Measurements from ENCODE around the gene TEDC2.
A peak's percentile ranks its signal among the peaks of the same experiment; 100 is the strongest.

The TEDC2 gene

GRCh38 chr16:2480948-2481347 is 21.0 kb downstream of the TEDC2 start:
- DNase-seq: no peak

GRCh38 chr16:2481676-2482075 is 21.8 kb downstream of the TEDC2 start:
- DNase-seq: no peak

- DNase-seq: no peak
Observed at GRCh38 chr16:2482249-2482648, 22.3 kb downstream of the TEDC2 start.

- no peak for DNase-seq
Observed at GRCh38 chr16:2482708-2483534, 23.0 kb downstream of the TEDC2 start.

- no peak for DNase-seq
Observed at GRCh38 chr16:2483939-2484897, 24.3 kb downstream of the TEDC2 start.

- no peak for DNase-seq
Observed at GRCh38 chr16:2484898-2485508, 25.1 kb downstream of the TEDC2 start.

GRCh38 chr16:2485811-2486507 is 26.1 kb downstream of the TEDC2 start:
- no peak for DNase-seq

GRCh38 chr16:2486645-2487516 is 27.0 kb downstream of the TEDC2 start:
- DNase-seq: peak; percentile 86 to 89

- no peak for DNase-seq
Observed at GRCh38 chr16:2487517-2487842, 27.6 kb downstream of the TEDC2 start.

- DNase-seq: no peak
Observed at GRCh38 chr16:2487903-2488531, 28.1 kb downstream of the TEDC2 start.

- no peak for DNase-seq
Observed at GRCh38 chr16:2489581-2489980, 29.7 kb downstream of the TEDC2 start.

- DNase-seq: no peak
Observed at GRCh38 chr16:2490190-2491105, 30.5 kb downstream of the TEDC2 start.

GRCh38 chr16:2492292-2492691 is 32.4 kb downstream of the TEDC2 start:
- no peak for DNase-seq

GRCh38 chr16:2493605-2494004 is 33.7 kb downstream of the TEDC2 start:
- no peak for DNase-seq

- no peak for DNase-seq
Observed at GRCh38 chr16:2494616-2495015, 34.7 kb downstream of the TEDC2 start.

GRCh38 chr16:2495041-2495440 is 35.1 kb downstream of the TEDC2 start:
- no peak for DNase-seq

GRCh38 chr16:2496223-2497115 is 36.6 kb downstream of the TEDC2 start:
- DNase-seq: no peak

- DNase-seq: no peak
Observed at GRCh38 chr16:2497116-2497630, 37.3 kb downstream of the TEDC2 start.
